ENCODE results near the gene BANK1. TPM values are rescaled to one million over a fixed set of nuclear protein-coding genes. Genes with fewer than 3 reads are reported as not detected.

The BANK1 gene
- polyA plus RNA-seq, 1 donor from 2014 or later = not detected

DNA sequence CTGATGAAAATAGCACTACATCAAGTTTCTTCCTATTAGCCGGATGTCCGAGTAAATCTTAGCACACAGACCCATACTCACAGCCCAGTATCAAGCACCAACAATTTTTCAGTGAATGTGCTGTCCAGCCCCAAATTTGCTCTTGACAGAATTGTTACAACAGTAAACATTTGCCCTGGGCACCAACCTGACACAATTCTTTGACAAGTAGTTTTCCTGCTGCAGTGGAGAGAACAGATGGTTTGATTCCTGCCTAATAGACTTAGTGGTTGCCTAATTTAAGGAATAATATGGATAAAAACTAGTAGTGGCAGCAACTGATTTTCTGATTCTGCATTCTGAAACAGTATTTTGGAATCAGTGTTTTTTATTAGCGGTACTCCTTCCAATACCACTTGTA, 301.1 kb downstream of the BANK1 start:
- no peaks in the 10 kb centered on the region for H3K36me3 ChIP-seq (ENCODE audit: insufficient read depth, low read length)
- no peak overlapping the region for H3K4me2 ChIP-seq (ENCODE audit: low read length)
- no peak overlapping the region for H3K27ac ChIP-seq (ENCODE audit: low read length)
- no peak for TF ChIP-seq RAD21 (conservative IDR thresholded peaks at IDR 0.05)
- TF ChIP-seq EP300 (conservative IDR thresholded peaks at IDR 0.05; ENCODE audit: poor library complexity, severe bottlenecking) = no peak
- TF ChIP-seq, protein P1, sequence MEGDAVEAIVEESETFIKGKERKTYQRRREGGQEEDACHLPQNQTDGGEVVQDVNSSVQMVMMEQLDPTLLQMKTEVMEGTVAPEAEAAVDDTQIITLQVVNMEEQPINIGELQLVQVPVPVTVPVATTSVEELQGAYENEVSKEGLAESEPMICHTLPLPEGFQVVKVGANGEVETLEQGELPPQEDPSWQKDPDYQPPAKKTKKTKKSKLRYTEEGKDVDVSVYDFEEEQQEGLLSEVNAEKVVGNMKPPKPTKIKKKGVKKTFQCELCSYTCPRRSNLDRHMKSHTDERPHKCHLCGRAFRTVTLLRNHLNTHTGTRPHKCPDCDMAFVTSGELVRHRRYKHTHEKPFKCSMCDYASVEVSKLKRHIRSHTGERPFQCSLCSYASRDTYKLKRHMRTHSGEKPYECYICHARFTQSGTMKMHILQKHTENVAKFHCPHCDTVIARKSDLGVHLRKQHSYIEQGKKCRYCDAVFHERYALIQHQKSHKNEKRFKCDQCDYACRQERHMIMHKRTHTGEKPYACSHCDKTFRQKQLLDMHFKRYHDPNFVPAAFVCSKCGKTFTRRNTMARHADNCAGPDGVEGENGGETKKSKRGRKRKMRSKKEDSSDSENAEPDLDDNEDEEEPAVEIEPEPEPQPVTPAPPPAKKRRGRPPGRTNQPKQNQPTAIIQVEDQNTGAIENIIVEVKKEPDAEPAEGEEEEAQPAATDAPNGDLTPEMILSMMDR (IDR thresholded peaks at IDR 0.05; ENCODE audit: poor library complexity, severe bottlenecking) = no peak
- no peak for TF ChIP-seq TAF1 (IDR thresholded peaks at IDR 0.05; ENCODE audit: low read depth)
- TF ChIP-seq SMC3 (conservative IDR thresholded peaks at IDR 0.05; ENCODE audit: poor library complexity) = no peak
- no peak for TF ChIP-seq POLR2AphosphoS5 (IDR thresholded peaks at IDR 0.05)
- TF ChIP-seq MXI1 (conservative IDR thresholded peaks at IDR 0.05; ENCODE audit: poor library complexity, severe bottlenecking) = no peak
- TF ChIP-seq, protein P2, sequence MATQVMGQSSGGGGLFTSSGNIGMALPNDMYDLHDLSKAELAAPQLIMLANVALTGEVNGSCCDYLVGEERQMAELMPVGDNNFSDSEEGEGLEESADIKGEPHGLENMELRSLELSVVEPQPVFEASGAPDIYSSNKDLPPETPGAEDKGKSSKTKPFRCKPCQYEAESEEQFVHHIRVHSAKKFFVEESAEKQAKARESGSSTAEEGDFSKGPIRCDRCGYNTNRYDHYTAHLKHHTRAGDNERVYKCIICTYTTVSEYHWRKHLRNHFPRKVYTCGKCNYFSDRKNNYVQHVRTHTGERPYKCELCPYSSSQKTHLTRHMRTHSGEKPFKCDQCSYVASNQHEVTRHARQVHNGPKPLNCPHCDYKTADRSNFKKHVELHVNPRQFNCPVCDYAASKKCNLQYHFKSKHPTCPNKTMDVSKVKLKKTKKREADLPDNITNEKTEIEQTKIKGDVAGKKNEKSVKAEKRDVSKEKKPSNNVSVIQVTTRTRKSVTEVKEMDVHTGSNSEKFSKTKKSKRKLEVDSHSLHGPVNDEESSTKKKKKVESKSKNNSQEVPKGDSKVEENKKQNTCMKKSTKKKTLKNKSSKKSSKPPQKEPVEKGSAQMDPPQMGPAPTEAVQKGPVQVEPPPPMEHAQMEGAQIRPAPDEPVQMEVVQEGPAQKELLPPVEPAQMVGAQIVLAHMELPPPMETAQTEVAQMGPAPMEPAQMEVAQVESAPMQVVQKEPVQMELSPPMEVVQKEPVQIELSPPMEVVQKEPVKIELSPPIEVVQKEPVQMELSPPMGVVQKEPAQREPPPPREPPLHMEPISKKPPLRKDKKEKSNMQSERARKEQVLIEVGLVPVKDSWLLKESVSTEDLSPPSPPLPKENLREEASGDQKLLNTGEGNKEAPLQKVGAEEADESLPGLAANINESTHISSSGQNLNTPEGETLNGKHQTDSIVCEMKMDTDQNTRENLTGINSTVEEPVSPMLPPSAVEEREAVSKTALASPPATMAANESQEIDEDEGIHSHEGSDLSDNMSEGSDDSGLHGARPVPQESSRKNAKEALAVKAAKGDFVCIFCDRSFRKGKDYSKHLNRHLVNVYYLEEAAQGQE (IDR thresholded peaks at IDR 0.05; ENCODE audit: borderline replicate concordance) = no peak
- TF ChIP-seq EZH2 (IDR thresholded peaks at IDR 0.05; ENCODE audit: borderline replicate concordance, insufficient read depth, low read length, poor library complexity, severe bottlenecking) = no peak
- H3K9me3 ChIP-seq (ENCODE audit: low read length) = no peaks in the 10 kb centered on the region
- H2AFZ ChIP-seq (ENCODE audit: low read depth, low read length) = no peak overlapping the region
- no peaks in the 10 kb centered on the region for H3F3A ChIP-seq (ENCODE audit: insufficient read depth, low read length, poor library complexity, severe bottlenecking)
- no peaks in the 10 kb centered on the region for H3K27me3 ChIP-seq (ENCODE audit: insufficient read depth, low read depth, low read length)
- no peak overlapping the region for H3K4me3 ChIP-seq (ENCODE audit: low read length)
- H3K9me2 ChIP-seq (ENCODE audit: insufficient read depth, low read length) = no peaks in the 10 kb centered on the region
- H3K79me2 ChIP-seq (replicated peaks; ENCODE audit: insufficient read depth, low read length) = no peaks in the 10 kb centered on the region
- H4K20me1 ChIP-seq (ENCODE audit: insufficient read depth) = no peaks in the 10 kb centered on the region
- no peak overlapping the region for H3K9ac ChIP-seq (ENCODE audit: low read length)

DNA sequence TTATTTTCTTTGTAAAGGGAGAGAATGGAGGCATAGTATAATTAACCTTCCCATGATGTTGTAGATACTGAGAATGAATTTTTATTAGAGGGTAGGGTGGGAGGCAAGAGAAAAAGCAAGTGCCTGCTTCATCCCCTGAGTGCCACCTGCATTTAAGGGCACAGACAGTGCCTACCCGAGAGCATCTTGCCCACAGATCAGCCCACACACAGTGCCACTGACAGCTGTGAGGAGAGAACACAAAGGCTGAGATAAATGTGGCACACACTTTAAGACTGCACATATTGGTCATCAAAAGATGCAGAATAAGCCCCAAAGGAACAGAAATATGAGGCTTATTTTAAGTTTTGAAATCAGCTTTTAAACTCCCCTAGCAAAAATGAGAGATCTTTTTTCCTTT, 304.0 kb downstream of the BANK1 start:
- H3K4me2 ChIP-seq (ENCODE audit: low read length) = no peak overlapping the region
- no peaks in the 10 kb centered on the region for H3K9me2 ChIP-seq (ENCODE audit: insufficient read depth, low read length)
- no peak overlapping the region for H2AFZ ChIP-seq (ENCODE audit: low read depth, low read length)
- no peak overlapping the region for H3K27ac ChIP-seq (ENCODE audit: low read length)
- H3K27me3 ChIP-seq (ENCODE audit: insufficient read depth, low read depth, low read length) = no peaks in the 10 kb centered on the region
- no peaks in the 10 kb centered on the region for H3K36me3 ChIP-seq (ENCODE audit: insufficient read depth, low read length)
- TF ChIP-seq POLR2AphosphoS5 (IDR thresholded peaks at IDR 0.05) = no peak
- TF ChIP-seq, protein P1 (IDR thresholded peaks at IDR 0.05; ENCODE audit: poor library complexity, severe bottlenecking) = no peak
- no peak for TF ChIP-seq TAF1 (IDR thresholded peaks at IDR 0.05; ENCODE audit: low read depth)
- TF ChIP-seq, protein P2 (IDR thresholded peaks at IDR 0.05; ENCODE audit: borderline replicate concordance) = no peak
- no peak for TF ChIP-seq RAD21 (conservative IDR thresholded peaks at IDR 0.05)
- TF ChIP-seq EZH2 (IDR thresholded peaks at IDR 0.05; ENCODE audit: borderline replicate concordance, insufficient read depth, low read length, poor library complexity, severe bottlenecking) = no peak
- no peak for TF ChIP-seq EP300 (conservative IDR thresholded peaks at IDR 0.05; ENCODE audit: poor library complexity, severe bottlenecking)
- no peak for TF ChIP-seq MXI1 (conservative IDR thresholded peaks at IDR 0.05; ENCODE audit: poor library complexity, severe bottlenecking)
- no peak for TF ChIP-seq SMC3 (conservative IDR thresholded peaks at IDR 0.05; ENCODE audit: poor library complexity)
- no peaks in the 10 kb centered on the region for H3K79me2 ChIP-seq (replicated peaks; ENCODE audit: insufficient read depth, low read length)
- no peak overlapping the region for H3K4me3 ChIP-seq (ENCODE audit: low read length)
- H3K9ac ChIP-seq (ENCODE audit: low read length) = no peak overlapping the region
- H3F3A ChIP-seq (ENCODE audit: insufficient read depth, low read length, poor library complexity, severe bottlenecking) = no peaks in the 10 kb centered on the region
- H4K20me1 ChIP-seq (ENCODE audit: insufficient read depth) = no peaks in the 10 kb centered on the region
- H3K9me3 ChIP-seq (ENCODE audit: low read length) = no peaks in the 10 kb centered on the region
